A673 (cell line): Measurements from ENCODE around the gene RNF175.

Experiments
- EZH2 ChIP-seq: fragments of 200-600 bp; sonication (generic); IDR thresholded peaks from 2 replicates; pipeline ENCODE4 v1.6.1; 2017; ENCODE audit warnings: borderline replicate concordance, low read depth, mild to moderate bottlenecking, mixed read lengths, antibody characterized with exemption, low read length; ENCODE audit not compliant: poor library complexity, severe bottlenecking
- TF ChIP-seq, protein P1 (sequence below): fragments of 300-800, 200-600 bp; sonication (generic); conservative IDR thresholded peaks from 2 replicates; pipeline ENCODE4 v1.5.1; 2017; ENCODE audit warnings: low read depth, mild to moderate bottlenecking, antibody characterized with exemption, low read length, moderate library complexity, mixed read lengths

DNA sequence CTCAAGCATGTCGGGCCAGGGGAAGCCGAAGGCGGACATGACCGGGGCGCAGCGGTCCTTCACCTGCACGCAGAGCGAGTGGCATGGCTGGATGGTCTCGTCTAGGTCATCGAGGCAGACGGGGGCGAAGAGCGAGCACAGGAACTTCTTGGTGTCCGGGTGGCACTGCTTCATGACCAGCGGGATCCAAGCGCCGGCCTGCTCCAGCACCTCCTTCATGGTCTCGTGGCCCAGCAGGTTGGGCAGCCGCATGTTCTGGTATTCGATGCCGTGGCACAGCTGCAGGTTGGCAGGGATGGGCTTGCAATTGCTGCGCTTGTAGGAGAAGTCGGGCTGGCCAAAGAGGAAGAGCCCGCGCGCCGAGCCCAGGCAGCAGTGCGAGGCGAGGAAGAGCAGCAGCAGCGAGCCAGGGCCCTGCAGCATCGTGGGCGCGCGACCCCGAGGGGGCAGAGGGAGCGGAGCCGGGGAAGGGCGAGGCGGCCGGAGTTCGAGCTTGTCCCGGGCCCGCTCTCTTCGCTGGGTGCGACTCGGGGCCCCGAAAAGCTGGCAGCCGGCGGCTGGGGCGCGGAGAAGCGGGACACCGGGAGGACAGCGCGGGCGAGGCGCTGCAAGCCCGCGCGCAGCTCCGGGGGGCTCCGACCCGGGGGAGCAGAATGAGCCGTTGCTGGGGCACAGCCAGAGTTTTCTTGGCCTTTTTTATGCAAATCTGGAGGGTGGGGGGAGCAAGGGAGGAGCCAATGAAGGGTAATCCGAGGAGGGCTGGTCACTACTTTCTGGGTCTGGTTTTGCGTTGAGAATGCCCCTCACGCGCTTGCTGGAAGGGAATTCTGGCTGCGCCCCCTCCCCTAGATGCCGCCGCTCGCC is 28.8 kb upstream of the RNF175 start, which contains the start of gene SFRP2:
- TF ChIP-seq, protein P1, sequence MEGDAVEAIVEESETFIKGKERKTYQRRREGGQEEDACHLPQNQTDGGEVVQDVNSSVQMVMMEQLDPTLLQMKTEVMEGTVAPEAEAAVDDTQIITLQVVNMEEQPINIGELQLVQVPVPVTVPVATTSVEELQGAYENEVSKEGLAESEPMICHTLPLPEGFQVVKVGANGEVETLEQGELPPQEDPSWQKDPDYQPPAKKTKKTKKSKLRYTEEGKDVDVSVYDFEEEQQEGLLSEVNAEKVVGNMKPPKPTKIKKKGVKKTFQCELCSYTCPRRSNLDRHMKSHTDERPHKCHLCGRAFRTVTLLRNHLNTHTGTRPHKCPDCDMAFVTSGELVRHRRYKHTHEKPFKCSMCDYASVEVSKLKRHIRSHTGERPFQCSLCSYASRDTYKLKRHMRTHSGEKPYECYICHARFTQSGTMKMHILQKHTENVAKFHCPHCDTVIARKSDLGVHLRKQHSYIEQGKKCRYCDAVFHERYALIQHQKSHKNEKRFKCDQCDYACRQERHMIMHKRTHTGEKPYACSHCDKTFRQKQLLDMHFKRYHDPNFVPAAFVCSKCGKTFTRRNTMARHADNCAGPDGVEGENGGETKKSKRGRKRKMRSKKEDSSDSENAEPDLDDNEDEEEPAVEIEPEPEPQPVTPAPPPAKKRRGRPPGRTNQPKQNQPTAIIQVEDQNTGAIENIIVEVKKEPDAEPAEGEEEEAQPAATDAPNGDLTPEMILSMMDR = no peak
- TF ChIP-seq EZH2 = no peak
